SU-DHL-6 (cell line): ENCODE results near the gene TTLL11.

Source experiments
- EZH2phosphoT487 ChIP-seq: fragments of 200-600 bp; sonication (generic), shearing (Covaris generic); conservative IDR thresholded peaks from 2 replicates; pipeline ENCODE4 v1.6.1; 2018; ENCODE audit warnings: mild to moderate bottlenecking, antibody characterized with exemption, low read length, moderate library complexity, mixed read lengths
- TF ChIP-seq, protein P1 (sequence below): fragments of 200-600 bp; sonication (generic); IDR thresholded peaks from one replicate; pipeline ENCODE4 v1.5.1; 2017; ENCODE audit warnings: antibody characterized with exemption, mild to moderate bottlenecking, low read length, moderate library complexity; ENCODE audit not compliant: insufficient read depth, poor library complexity, severe bottlenecking

DNA sequence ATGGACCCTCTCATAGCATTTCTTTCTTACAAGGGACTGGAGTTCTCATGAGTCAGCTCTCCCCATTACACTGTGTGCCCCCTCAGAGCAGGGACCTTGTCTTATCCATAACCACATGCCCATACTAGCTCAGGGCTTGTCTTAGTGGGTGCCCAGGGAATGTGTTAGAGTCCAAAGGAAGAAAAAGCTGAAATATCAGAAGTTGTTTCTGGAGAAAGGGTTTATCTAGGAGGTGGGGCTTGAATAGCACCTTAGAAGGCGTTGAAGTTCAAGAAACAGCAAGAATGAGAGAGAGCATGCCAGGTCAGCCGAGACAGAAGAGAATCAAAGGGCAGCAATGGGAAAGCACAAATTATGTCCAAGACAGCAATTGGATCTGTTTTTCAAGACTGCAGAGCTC is 109.4 kb downstream of the TTLL11 start:
- TF ChIP-seq, protein P1, sequence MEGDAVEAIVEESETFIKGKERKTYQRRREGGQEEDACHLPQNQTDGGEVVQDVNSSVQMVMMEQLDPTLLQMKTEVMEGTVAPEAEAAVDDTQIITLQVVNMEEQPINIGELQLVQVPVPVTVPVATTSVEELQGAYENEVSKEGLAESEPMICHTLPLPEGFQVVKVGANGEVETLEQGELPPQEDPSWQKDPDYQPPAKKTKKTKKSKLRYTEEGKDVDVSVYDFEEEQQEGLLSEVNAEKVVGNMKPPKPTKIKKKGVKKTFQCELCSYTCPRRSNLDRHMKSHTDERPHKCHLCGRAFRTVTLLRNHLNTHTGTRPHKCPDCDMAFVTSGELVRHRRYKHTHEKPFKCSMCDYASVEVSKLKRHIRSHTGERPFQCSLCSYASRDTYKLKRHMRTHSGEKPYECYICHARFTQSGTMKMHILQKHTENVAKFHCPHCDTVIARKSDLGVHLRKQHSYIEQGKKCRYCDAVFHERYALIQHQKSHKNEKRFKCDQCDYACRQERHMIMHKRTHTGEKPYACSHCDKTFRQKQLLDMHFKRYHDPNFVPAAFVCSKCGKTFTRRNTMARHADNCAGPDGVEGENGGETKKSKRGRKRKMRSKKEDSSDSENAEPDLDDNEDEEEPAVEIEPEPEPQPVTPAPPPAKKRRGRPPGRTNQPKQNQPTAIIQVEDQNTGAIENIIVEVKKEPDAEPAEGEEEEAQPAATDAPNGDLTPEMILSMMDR, result no peak
- TF ChIP-seq EZH2phosphoT487, result no peak
